Middle frontal gyrus (tissue), 1 donor: ENCODE results near the gene STMND1.

Source experiments
- DNase-seq: peaks from one replicate; pipeline ENCODE4 v3.0.0-alpha.2; 2015; ENCODE audit warnings: low spot score; ENCODE audit errors: extremely low spot score

The STMND1 gene

GRCh38 chr6:17097982-17098381 is 3.9 kb upstream of the STMND1 start:
- DNase-seq: no peak

- DNase-seq: no peak
These were observed 3.3 kb upstream of the STMND1 start for GRCh38 chr6:17098538-17098937.

GRCh38 chr6:17099401-17100059 is 2.3 kb upstream of the STMND1 start:
- DNase-seq: no peak

GRCh38 chr6:17100806-17101205 is 1.0 kb upstream of the STMND1 start:
- no peak for DNase-seq

- no peak for DNase-seq
These were observed 514 bp downstream of the STMND1 start for GRCh38 chr6:17102258-17102870.

GRCh38 chr6:17103715-17104114 is 1.9 kb downstream of the STMND1 start:
- no peak for DNase-seq

GRCh38 chr6:17107863-17108262 is 6.0 kb downstream of the STMND1 start:
- DNase-seq: no peak

- no peak for DNase-seq
These were observed 13.6 kb downstream of the STMND1 start for GRCh38 chr6:17115251-17116116.

GRCh38 chr6:17116117-17116440 is 14.2 kb downstream of the STMND1 start:
- no peak for DNase-seq

- DNase-seq: no peak
These were observed 18.2 kb downstream of the STMND1 start for GRCh38 chr6:17120019-17120418.

- no peak for DNase-seq
These were observed 23.6 kb downstream of the STMND1 start for GRCh38 chr6:17125407-17125806.

GRCh38 chr6:17130786-17131185 is 28.9 kb downstream of the STMND1 start:
- DNase-seq: no peak

- DNase-seq: no peak
These were observed 31.1 kb downstream of the STMND1 start for GRCh38 chr6:17132967-17133366.

GRCh38 chr6:17138033-17138432 is 36.2 kb downstream of the STMND1 start:
- no peak for DNase-seq

- no peak for DNase-seq
These were observed 42.2 kb downstream of the STMND1 start for GRCh38 chr6:17144016-17144415.

- DNase-seq: no peak
These were observed 47.7 kb downstream of the STMND1 start for GRCh38 chr6:17149571-17149970.

GRCh38 chr6:17150096-17150495 is 48.2 kb downstream of the STMND1 start:
- no peak for DNase-seq

GRCh38 chr6:17151888-17152287 is 50.0 kb downstream of the STMND1 start:
- DNase-seq: no peak

- no peak for DNase-seq
These were observed 50.9 kb downstream of the STMND1 start for GRCh38 chr6:17152703-17153102.

GRCh38 chr6:17156112-17156921 is 54.5 kb downstream of the STMND1 start:
- DNase-seq: peak; percentile 76

GRCh38 chr6:17156966-17157365 is 55.1 kb downstream of the STMND1 start:
- no peak for DNase-seq

- DNase-seq: no peak
These were observed 55.8 kb downstream of the STMND1 start for GRCh38 chr6:17157617-17158016.
